GM10847 (cell line): ENCODE measurements around the gene KDELR1.

Experiments
- POLR2A ChIP-seq: IDR thresholded peaks from 2 replicates; pipeline ENCODE4 v1.6.1; 2011; ENCODE audit not compliant: insufficient read length; ENCODE audit errors: extremely low read depth

KDELR1 gene

GRCh38 chr19:48400018-48400742, 8.8 kb upstream of the KDELR1 start:
- TF ChIP-seq POLR2A: no peak

- peak; percentile 43 for TF ChIP-seq POLR2A
Observed at GRCh38 chr19:48398375-48399235, 7.3 kb upstream of the KDELR1 start.

- TF ChIP-seq POLR2A: no peak
Observed at GRCh38 chr19:48398102-48398374, 6.7 kb upstream of the KDELR1 start.

DNA sequence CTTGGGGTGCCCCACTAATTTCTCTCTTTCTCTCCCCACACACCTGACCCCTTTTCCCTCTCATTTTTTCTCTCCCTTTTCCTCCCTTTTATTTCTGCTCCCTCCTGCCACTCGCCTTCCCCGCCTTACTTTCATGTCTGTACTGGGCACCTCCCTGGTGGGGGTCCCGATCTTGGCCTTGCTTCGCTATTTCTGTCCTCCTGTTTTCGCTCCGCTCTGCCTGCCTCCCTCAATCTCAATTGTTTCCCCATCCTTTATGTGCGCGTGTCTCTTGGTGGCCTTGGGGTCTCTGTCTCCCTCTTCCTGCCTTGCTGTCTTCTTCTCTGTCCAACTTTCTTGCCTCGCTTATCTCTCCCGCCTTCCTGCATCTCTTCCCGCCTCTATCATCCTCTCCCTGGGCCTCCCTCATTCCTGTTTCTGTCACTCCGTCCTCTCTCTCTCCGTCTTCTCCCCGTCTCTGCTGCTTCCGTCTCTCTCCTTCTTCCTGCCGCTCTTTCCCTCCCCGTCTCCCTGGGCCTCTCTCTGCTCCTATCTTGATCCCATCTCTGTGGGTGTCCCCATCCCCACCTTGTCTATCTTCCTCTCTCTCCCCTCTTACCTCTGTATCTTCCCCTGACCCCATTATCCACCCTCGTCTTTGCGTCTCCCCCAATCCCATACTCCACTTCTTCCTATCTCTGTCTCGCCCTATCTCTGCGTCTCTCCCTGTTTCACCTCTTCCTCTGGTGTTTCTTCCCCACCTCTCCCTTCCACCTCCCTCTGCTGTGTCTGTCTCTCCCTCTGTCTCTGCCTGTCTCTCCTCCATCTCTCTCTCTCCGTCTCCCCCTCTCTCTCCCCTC, 6.1 kb upstream of the KDELR1 start:
- TF ChIP-seq POLR2A: no peak

DNA sequence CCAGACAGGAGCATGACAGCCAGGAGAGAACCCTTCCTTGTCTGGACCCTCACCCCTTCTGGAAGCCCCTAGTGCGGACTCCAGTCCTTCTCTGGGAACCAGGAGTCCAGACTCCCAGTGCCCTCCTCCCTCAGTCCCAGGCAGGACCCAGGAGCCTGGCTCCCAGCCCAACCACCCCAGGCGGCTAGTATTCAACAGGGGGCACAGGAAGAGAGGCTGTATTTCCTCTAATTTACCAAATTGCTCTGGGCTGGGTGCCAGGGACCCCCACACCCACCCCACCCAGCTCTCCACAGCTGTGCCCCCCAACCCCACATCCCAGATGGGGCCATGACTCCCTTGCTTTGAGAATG, 5.4 kb upstream of the KDELR1 start:
- no peak for TF ChIP-seq POLR2A

DNA sequence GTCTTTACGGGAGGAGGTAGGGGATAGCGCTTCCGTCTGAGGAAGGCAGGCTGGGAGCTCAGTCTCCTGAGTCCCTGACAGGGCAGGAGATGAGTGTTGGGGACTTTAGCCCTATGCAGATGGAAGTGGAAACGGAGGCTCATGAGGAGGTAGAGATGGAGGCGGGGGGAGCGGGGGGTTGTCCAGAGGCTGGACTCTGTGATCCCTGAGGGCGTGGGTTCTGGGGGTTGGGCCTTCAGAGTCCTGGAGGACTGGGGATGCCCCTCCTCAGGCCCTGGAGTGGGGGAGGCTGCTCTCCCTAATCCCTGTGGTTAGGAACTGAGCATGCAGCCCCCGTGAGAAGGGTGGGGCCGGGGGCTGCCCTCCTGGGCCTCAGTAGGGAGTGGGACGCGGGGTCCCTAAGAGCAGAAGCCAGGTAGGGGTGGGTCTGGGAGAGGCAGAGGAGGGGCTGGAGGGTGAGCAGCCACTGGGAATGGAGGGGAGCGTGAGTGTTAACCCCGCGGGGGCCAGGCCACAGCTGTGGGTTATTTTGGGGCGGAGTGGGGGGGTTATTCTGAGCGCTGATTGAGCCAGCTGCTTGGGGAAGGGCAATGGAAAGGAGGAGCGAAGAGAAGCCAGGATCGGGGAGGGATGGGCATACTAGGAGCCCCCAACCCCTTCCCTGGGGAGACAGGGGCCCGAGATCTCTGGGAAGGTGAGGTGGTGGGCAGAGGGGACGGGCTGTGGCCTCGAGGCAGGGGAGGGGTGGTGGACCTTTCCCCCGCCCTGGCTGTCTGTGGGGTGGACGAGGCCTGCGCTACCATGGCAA, 4.9 kb upstream of the KDELR1 start:
- no peak for TF ChIP-seq POLR2A

DNA sequence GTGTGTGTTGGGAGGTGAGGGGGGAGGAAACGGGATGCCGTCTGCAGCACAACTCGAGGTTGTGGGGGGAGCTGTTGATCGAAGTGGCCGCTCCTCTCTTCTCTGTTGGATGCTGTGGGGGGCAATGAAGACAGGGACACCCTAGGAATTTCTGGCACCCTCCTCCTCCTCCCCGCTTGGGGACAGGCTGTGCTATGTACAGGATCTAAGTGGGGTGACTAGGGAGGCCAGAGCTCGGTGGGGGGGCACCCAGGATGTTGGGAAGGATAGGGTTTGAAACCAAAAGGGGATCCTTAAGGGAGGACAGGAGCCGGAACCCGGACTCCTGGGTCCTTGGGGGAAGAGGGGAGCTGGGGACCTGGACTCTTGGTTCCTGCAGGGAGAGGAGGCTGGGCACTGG, 4.1 kb upstream of the KDELR1 start:
- TF ChIP-seq POLR2A: no peak

DNA sequence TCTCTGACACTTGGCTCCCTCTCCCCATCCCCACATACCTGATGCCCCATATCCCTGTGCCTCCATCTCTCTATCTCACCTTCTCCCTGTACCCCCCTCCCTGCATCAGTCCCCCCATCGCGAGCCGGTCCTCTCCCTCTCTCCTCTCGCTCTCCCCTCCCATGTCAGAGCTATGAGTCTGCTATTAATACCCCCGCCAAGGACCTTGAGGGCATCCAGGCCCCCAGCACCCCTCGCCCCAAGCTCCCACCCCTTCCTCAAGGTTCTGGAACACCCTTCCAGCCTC, 3.8 kb upstream of the KDELR1 start:
- TF ChIP-seq POLR2A: no peak

GRCh38 chr19:48394331-48395169, 3.2 kb upstream of the KDELR1 start:
- TF ChIP-seq POLR2A: no peak

DNA sequence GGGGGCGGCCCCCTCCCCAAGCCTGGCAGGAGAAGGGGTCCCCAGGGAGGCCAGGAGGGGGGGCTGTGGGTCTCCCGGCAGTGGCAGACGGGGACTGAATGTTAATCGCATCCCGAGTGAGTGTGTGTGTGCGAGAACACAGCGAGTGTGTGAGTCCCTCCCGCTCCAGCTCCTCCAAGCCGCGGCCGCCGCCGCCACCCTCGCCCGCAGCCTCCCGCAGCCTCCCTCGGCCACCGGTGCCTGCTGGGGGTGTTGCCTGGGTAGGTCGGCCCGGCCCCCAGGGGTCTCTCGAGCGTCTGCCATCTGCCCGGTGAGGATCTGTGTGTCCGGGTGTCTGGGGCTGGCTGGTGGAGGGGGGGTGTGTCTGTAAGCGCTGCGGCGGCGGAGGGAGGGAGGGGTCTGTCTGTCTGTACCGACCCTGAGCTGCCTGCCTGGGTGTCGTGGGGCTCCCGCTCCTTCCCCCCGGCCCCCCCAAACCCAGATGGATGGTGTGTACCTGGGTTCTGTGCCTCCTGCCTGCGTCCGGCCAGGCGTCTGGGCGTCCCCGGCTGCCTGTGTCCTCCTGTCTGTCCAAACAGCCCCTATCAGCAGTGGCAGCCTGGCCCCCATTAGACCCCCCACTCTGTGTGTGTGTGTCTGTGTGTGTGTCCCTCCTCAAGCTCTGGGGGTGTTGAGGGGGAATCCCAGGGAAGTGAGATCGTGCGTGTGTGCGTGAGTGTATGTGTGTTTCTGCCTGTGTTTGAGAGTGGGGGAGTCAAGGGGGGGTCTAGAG, 2.4 kb upstream of the KDELR1 start, which contains the start of gene GRIN2D:
GRIN2D (plus strand) TSS at position 110 of the 772 bp plus-strand sequence. CDS start 4,725 bp downstream, outside the sequence.
- no peak for TF ChIP-seq POLR2A

DNA sequence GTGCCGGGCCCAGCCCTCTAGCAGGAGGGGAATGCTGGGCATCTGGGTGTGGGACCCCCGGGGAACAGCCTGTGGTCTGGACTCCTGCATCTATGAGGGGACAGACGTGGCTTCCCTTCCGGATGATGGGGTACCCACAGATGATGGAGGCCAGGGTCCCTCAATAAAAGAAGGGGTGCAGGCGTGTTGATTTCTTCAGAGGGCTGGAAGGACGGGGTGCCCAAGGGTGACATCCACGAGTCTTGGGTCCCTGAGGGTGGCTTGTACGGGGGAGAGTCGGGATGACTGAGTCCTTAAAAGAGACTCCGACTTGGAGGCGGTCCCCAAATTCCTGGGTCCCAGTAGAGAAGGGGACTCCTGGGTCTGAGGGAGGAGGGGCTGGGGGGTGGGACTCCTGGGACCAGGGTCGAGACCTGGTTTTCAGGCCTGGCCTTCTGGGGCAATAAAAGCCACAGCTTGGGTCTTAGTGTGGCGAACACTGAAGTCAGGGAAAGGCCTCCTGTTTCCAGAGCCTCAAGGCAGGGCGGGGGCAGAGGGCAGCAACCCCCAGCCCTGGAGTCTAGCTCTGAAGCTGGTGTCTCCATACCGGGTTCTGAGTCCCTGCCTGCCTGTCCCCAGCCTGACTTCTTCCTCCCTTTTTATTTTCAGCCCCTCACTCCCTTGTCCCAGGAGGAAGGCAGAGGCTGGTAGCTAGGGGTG, 1.7 kb upstream of the KDELR1 start:
- TF ChIP-seq POLR2A: no peak

GRCh38 chr19:48390188-48391099, 907 bp downstream of the KDELR1 start:
- no peak for TF ChIP-seq POLR2A
